Ramos (cell line): ENCODE measurements around the gene CDC34.

Experiments used
- in situ Hi-C: fragments of 300-500 bp; cut with MboI; formaldehyde crosslinking; loops from one replicate; pipeline ENCODE4 v1.14.3; 2022; ENCODE audit warnings: low sequenced_read_pairs; ENCODE audit not compliant: unreplicated experiment

The CDC34 gene

DNA sequence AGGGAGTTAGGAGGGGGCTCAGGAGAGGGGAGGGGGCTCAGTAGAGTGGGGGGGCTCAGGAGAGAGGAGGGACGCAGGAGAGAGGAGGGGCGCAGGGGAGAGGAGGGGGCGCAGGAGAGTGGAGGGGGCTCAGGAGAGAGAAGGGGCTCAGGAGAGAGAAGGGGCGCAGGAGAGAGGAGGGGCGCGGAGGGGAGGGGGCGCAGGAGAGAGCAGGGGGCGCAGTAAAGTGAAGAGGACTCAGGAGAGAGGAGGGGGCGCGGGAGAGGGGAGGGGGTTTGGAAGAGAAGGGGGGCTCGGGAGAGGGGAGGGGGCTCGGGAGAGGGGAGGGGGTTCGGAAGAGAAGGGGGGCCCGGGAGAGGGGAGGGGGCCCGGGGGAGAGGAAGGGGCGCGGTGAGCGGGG is 34.6 kb upstream of the CDC34 start:
- in situ Hi-C loops: no loop called here

DNA sequence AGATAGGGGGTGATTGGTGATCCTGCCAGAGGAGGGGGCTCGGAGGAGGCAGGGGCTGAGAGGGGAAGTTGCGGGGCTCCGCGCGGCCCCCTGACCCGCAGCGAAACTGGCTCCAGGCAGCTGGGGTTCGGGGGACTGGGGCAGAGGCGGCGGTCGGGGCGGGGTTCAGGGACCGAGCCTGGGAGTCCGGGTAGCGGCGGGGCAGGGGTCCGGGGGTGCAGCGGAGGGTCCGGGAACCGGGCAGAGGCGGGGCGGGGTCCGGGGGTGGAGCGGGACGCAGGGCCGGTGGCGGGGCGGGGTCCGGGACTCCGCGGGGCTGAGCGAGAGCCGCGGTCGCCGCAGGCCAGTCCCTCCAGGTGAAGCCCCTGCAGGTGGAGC is 34.1 kb upstream of the CDC34 start:
- in situ Hi-C loops: no loop called here

DNA sequence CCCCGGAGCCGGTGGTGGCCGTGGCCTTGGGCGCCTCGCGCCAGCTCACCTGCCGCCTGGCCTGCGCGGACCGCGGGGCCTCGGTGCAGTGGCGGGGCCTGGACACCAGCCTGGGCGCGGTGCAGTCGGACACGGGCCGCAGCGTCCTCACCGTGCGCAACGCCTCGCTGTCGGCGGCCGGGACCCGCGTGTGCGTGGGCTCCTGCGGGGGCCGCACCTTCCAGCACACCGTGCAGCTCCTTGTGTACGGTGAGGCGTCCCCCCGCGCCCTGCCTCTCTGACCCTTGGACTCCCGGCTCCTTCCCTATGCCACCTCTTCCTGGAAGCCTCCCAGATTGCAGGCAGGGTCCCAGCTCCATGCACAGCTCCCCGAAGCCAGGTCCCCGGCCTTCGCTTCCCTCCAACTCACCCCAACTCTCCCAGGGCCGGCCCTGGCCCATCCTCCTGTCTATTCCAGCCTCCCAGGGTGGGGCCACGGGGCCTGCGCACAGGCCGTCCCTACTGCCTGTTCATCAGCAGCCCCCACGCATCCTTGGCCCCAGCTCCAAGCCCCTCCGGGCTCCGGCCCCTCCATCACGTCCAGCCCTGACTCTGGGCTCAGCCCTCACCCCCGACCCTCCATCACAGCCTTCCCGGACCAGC is 33.6 kb upstream of the CDC34 start:
- in situ Hi-C loops: no loop called here

DNA sequence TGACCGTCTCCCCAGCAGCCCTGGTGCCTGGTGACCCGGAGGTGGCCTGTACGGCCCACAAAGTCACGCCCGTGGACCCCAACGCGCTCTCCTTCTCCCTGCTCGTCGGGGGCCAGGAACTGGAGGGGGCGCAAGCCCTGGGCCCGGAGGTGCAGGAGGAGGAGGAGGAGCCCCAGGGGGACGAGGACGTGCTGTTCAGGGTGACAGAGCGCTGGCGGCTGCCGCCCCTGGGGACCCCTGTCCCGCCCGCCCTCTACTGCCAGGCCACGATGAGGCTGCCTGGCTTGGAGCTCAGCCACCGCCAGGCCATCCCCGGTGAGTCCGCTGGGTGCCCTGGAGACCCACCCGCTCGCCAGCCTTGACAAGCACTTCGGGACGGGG is 33.1 kb upstream of the CDC34 start:
- in situ Hi-C loops: no loop called here

DNA sequence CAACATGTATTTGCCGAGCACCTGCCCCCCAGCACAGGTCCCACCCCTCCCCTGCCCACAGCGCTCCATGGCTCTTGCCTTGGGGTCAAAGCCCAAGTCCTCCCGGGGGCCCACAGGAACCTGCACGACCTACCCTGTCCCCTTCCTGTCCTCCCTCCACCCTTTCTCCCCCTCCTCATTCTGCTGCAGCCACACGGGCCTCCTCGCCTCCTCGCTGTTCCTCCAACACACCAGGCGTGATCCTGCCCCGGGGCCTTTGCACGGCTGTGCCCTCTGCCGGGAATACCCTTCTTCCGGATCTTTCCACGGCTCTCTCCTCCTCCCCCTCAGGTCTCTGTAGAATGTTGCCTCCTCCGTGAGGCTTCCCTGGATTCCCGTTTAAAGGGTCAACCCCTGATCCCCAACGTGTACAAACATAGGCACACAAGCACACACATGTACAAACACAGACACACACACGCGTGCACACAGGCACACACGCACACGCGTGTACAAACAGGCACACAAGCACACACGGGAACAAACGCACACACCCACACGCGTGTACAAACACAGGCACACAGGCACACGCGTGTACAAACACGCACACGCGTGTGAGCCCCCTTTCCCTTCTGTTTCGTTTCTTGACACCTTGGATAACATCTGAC is 32.5 kb upstream of the CDC34 start:
- in situ Hi-C loops: no loop called here

DNA sequence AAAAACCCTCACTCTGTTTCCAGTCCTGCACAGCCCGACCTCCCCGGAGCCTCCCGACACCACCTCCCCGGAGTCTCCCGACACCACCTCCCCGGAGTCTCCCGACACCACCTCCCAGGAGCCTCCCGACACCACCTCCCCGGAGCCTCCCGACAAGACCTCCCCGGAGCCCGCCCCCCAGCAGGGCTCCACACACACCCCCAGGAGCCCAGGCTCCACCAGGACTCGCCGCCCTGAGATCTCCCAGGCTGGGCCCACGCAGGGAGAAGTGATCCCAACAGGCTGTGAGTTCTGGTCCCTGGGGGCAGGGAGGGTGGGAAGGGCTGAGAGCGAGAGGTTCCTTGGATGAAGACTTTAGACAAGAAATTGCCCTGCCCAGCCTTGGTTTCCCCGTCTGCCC is 29.9 kb upstream of the CDC34 start:
- in situ Hi-C loops: no loop called here

- in situ Hi-C loops: no loop called here
Observed at GRCh38 chr19:504616-505015, 26.9 kb upstream of the CDC34 start.

GRCh38 chr19:506404-507285 is 24.9 kb upstream of the CDC34 start:
- in situ Hi-C loops: no loop called here

DNA sequence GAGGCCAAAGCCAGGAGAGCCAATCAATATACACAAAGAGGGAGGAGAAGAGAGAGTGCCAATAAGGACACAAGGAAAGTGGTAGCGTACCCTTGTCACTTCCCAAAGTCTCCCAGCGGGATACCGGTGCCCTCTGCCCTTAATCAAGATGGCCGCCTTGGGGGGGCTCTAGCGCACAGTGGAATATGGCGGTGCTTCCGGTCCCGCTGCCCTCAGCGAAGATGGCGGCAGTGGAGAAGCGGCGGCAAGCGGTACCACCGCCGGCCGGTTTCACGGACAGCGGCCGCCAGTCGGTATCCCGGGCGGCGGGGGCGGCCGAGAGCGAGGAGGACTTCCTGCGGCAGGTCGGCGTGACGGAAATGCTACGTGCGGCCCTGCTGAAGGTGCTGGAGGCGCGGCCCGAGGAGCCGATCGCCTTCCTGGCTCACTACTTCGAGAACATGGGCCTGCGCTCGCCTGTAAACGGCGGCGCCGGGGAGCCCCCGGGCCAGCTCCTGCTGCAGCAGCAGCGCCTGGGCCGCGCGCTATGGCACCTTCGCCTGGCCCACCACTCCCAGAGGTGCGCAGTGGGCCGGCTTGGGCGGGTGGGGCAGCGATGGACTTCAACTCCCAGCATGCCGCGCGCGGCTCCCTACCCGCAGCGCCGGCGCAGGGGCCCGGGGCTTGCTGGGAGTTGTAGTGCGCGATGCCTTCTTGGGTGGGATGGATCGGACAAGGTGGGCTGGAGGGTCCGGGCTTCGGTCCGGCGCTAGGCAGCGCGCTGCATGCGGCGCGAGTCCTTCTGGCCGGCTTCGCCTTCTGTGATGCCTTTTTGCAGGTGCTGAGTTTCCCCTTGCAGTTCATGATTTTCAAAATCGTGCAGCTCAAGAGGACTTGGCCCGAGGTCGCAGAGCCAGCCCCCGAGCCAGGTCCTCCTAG is 24.0 kb upstream of the CDC34 start, which contains the start of gene TPGS1:
TSS of gene TPGS1 (plus strand) at position 212 of the 918 bp plus-strand sequence. CDS start at position 222, 10 bp downstream.
- in situ Hi-C loops: no loop called here

DNA sequence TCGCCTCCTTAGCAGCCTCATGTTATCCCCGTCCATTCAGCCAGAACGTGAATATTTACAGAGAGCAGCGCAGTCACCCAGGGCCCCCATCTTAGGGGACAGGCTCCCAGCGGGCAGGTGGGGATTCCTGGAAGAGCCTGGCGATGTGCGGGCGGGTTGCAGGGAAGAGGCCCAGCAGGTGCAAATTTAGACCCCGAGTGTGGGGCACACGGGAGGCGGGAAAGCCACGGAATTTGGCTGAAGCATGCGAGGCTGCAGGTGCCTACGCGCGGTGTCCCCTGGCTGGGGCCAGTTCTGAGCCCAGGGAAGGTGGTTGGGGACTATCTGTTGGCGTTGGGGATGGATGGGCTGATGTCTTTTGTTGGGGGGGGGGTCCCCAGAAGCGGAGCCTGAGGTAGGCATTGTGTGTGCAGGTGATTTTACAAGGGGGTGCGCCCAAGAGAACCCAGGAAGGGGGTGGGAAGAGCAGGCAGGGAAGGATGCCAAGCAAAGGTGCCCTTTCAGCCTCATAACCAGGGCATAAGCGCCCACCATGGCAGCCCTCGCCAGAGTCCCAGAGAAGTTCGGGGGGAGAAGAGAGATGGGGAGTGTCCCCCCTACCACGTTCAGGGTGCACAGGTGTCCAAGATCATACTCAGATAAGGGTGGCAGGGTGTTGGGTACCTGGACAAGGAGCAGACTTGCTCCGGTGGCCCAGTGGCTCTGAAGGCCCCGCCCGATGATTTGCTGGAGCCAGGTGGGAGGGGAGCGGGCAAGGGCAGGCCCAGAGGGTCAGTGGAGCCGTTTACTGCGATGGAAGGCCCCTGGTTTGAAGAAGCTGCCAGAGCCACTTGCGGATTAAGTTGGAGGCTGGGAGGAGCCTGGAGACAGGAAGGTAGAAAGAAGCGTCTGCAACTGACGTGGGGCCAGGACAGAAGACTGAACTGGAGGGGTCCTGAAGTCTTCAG is 23.1 kb upstream of the CDC34 start:
- in situ Hi-C loops: no loop called here

- in situ Hi-C loops: no loop called here
Observed at GRCh38 chr19:510606-511100, 20.9 kb upstream of the CDC34 start.

GRCh38 chr19:511101-511851 is 20.3 kb upstream of the CDC34 start:
- in situ Hi-C loops: no loop called here

GRCh38 chr19:512547-513365 is 18.8 kb upstream of the CDC34 start:
- in situ Hi-C loops: no loop called here

GRCh38 chr19:513368-514165 is 18.0 kb upstream of the CDC34 start:
- in situ Hi-C loops: no loop called here

DNA sequence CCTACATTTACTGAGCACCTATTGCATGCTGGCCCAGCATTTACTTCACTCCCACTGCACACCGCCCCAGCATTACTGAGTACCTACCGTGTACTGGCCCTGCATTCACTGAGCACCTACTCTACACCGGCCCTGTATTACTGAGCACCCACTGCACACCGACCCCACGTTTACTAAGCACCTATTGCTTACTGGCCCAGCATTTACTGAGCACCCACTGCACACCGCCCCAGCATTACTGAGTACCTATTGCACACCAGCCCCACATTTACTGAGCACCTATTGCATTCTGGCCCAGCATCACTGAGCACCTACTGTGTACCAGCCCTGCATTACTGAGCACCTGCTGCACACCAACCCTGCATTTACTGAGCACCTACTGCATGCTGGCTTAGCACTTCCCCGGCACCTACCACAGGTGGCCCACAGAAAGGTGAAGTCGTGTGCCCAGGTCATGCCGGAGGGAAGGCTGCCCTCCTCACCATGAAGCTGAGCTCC is 17.3 kb upstream of the CDC34 start:
- in situ Hi-C loops: no loop called here
